GM21390 (cell line): ENCODE measurements around the gene PSMA5.
"Not testable (repeated sequence)": the region's sequence is repeated elsewhere in the genome, so short reads cannot be mapped to it uniquely, and the experiment has no call there.

Source experiments
- ATAC-seq: cut with Tn5 transposase; IDR thresholded peaks from one replicate; pipeline ENCODE4 v1.9.1; 2021; ENCODE audit not compliant: unreplicated experiment

PSMA5 gene

GRCh38 chr1:109392788-109393616 lies 33.2 kb downstream of the PSMA5 start:
- ATAC-seq: no peak

DNA sequence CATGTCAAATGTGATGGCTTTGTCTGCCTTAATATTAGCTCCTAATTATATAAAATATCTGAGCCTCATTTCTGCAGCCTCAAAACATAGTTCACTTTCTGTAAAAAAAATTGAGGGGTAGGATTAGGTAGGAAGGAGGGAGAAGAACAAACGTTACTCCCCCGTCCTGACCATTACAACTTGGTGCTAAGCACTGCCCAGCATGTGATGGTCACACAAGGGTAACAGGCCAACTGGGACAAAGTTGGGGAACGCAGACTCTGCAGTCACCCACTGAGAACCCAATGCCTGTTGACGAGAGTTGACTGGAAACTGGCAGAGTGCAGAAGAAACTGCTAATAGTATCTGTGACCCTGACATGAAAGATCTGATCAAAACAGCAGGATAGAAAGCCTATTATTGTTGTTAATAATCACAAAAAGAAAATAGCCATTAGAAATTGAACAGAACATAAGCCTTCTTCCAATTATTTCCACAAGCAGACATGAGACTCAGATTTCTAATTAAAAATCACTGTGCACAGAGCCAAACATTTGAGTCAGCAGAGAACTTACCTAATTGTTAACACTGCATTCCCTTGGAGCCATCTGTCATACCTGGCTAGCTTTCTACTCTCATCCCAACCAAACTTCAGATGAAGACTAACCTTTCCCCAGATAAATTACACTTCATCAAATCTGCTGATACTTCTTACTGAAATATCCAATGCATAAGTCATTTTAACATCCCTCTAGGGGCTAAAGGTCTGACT lies 34.0 kb downstream of the PSMA5 start:
- ATAC-seq: peak; percentile 18

- ATAC-seq: peak; percentile 84
These were observed 34.6 kb downstream of the PSMA5 start for GRCh38 chr1:109391626-109392025.

- ATAC-seq: no peak
These were observed 35.1 kb downstream of the PSMA5 start for GRCh38 chr1:109391157-109391556.

DNA sequence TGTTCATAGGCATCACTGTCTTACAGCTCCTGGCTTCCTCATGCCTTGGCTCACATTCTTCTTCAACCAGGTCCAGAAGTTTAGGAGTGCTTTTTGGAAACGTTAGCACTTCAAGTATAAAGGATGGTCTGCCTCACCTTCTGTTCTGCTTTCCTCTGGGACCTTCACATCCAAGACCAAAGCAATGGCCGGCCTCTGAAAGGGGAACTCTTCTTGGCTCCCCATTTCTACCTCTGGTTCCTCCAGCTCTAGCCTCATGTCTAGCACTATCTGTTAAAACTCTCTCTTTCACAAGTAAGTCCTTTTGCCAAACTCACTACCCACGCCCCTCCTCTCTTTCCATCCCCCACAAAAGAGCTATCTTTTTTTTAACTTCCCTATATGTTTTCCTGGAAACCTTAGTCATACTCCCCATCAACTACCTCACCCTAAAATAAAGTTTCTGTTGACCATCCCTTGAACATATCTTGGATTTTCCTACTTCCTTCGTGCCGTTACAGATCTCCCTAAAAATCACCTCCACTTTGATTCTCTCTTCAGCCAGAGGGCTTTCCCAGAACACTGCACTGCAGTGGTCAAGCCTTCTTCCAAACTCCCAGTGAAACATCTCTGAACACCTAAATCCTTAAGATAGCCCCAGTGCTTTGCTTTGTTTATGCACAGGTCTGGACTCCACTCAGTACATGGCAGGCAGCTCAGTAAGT lies 36.5 kb downstream of the PSMA5 start:
- ATAC-seq: no peak

- no peak for ATAC-seq
These were observed 37.2 kb downstream of the PSMA5 start for GRCh38 chr1:109388884-109389637.

- ATAC-seq: no peak
These were observed 38.0 kb downstream of the PSMA5 start for GRCh38 chr1:109388208-109388711.

DNA sequence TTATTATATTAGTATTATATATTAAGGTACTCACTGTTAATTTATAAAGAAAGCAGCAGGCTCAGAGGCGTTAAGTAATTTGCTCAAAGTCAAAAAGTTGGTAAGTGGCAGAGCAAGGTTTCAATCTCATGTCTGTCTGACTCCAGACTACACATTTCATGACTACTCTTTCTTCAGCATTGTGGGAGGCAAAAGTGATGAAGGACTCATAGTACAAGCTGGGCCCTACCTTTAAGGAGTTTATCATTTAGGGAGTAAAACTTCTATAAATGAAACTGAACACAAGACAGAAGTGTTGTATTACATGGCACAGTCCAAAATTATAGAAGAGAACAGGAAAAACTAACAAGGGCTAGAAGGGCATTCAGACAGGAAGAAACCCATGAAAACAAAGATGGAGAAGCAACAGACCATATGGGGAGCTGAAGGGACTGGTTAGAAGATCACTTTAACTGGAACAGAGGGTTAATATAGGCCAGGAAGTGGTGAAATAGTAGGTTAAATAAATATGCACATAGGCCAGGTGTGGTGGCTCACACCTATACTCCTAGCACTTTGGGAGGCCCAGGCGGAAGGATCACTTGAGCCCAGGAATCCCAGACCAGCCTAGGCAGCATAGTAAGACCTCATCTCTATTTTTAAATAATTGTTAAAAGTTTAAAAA lies 40.1 kb downstream of the PSMA5 start:
- ATAC-seq: no peak

GRCh38 chr1:109385417-109385816 lies 40.8 kb downstream of the PSMA5 start:
- ATAC-seq: no peak

- ATAC-seq: no peak
These were observed 42.4 kb downstream of the PSMA5 start for GRCh38 chr1:109383854-109384253.

- no peak for ATAC-seq
These were observed 43.0 kb downstream of the PSMA5 start for GRCh38 chr1:109383087-109383779.

- ATAC-seq: no peak
These were observed 44.7 kb downstream of the PSMA5 start for GRCh38 chr1:109381573-109381972.

GRCh38 chr1:109379907-109380306 lies 46.3 kb downstream of the PSMA5 start:
- ATAC-seq: no peak

DNA sequence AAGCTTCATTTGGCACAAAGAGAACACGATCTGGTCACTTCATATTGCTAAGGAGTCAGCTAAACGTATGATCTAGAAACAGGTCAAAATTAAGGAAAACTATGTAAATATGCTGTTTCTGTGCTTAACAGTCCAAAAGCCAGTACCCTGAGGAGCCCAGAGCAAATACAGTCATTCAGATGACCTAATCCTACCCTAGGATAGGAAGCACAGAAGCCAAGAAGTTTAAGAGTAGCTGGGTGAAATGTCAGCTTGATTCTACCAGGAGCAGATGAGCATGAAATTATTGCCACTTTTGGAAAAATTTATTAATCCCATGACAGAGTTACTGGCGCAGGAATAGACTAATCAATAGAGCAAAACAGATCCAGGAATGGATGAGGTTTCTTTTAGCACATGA lies 46.8 kb downstream of the PSMA5 start:
- no peak for ATAC-seq

DNA sequence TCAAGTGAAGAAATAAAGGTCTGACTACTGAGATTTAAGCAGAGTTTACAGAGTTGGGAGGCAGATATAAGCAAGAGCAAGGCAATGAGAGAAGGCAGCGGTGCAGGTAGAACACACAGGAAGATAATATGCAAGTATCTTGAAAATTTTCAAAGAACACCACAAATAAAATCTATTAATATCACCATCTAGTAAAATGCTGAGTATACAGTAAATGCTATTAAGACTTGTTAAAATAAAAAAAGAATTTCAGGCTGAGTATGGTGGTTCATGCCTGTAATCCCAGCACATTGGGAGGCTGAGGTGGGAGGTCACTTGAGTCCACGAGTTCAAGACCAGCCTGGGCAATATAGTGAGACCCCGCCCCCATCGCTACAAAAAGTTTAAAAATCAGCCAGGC lies 48.5 kb downstream of the PSMA5 start:
- ATAC-seq: no peak

DNA sequence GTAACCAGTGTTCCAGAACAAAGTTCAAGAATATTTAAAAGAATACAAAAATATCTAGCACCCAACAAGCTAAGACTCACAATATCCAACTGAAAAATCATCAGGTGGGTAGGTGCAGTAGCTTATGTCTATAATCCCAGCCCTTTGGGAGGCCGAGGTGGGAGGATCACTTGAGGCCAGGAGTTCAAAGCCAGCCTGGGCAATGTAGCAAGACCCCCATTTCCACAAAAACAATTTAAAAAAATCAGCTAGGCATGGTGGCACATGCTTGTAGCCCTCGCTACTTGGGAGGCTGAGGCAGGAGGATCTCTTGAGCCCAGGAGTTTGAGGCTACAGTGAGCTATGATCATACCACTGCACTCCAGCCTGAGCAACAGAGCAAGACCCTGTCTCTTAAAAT lies 52.6 kb downstream of the PSMA5 start:
- ATAC-seq: not testable (repeated sequence)

DNA sequence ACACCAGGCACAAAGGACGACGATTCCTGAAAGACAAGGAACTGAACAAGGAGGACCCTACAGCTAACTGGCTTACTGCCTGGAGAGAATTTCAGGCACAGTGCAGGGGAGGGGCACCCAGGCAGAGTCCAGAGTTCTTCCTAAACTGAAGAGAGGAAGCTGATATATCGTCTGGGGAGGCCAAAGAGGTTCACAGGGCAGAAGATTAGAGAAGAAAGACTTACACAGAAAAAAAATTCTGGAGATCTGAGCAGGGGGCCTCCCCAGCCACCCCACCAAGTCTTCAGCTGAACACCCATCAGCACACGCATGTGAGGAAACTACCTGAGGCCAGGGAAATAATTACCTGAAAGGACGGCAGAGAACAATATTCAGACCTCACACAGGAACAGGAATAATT lies 53.1 kb downstream of the PSMA5 start:
- no peak for ATAC-seq

GRCh38 chr1:109372281-109372680 lies 54.0 kb downstream of the PSMA5 start:
- ATAC-seq: no peak

DNA sequence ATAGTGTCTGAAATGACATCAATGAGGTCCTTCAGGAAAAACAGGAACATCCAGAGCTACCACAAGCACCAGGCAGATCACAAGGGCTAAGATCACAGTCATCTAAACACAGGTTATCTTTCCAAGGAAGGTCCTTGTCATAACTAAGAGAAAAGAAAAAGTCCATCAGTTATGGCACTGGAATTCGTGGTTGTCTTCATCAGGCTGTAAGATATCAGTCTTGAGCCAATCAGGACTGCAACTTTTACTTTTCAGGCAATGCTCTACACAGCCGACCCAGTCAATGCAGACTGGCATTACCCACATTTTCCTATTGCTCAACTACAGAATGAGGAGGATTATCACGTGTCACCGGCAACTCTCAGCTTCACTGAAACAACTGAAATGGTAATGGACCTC lies 54.9 kb downstream of the PSMA5 start:
- ATAC-seq: no peak
